ENCODE data around the gene NPY2R. TPM values are rescaled to one million over a fixed set of nuclear protein-coding genes. Genes with fewer than 3 reads are reported as not detected.

Gene NPY2R, protein sequence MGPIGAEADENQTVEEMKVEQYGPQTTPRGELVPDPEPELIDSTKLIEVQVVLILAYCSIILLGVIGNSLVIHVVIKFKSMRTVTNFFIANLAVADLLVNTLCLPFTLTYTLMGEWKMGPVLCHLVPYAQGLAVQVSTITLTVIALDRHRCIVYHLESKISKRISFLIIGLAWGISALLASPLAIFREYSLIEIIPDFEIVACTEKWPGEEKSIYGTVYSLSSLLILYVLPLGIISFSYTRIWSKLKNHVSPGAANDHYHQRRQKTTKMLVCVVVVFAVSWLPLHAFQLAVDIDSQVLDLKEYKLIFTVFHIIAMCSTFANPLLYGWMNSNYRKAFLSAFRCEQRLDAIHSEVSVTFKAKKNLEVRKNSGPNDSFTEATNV
- not detected in 2 replicates for total RNA-seq

DNA sequence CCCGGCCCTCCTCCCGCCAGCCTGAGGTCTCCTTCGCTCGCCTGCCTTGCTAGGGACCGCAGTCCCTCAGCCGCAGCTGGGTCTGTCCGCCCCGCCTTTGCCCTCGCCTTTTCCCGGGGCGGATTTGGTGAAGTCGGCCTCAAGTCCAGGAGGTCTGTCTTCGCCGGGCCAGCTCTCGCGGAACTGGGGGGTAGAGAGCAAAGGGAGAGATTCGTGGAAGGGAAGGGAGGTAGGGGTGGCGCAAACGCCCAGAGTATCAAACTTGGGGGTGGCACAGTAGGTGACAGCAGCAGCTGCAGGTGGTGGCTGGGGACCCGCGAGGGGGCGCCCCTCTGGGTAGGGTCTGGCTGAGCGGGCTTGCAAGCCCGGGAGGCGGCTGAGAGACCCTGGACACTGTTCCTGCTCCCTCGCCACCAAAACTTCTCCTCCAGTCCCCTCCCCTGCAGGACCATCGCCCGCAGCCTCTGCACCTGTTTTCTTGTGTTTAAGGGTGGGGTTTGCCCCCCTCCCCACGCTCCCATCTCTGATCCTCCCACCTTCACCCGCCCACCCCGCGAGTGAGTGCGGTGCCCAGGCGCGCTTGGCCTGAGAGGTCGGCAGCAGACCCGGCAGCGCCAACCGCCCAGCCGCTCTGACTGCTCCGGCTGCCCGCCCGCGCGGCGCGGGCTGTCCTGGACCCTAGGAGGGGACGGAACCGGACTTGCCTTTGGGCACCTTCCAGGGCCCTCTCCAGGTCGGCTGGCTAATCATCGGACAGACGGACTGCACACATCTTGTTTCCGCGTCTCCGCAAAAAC is at the start of gene NPY2R:
Gene NPY2R, plus strand, starts transcription at position 379 of the 797 bp plus-strand sequence. CDS start 5,304 bp downstream, outside the sequence.
- H3K4me1 Mint-ChIP-seq = no peaks in the 10 kb centered on the region
- TF ChIP-seq CTCF (IDR thresholded peaks at IDR 0.05) = no peak
- ChIA-PET CTCF (no interaction called here), POLR2A (no interaction called here)
- no peak within 1 kb of the TSS for H3K27ac Mint-ChIP-seq
- no peak within 1 kb of the TSS for H3K4me3 Mint-ChIP-seq
- DNase-seq = no peak
- no peak for ATAC-seq (ENCODE audit: low read depth)
- no peaks in the 10 kb centered on the region for H3K36me3 Mint-ChIP-seq (ENCODE audit: low read depth)
- no peaks in the 10 kb centered on the region for H3K9me3 Mint-ChIP-seq
- H3K27me3 Mint-ChIP-seq = peaks cover 32% of the 10 kb centered on the region
- intact Hi-C loops (cut with micrococcal nuclease) = no loop called here

- no peak overlapping the region for H3K4me3 Mint-ChIP-seq
- no peaks in the 10 kb centered on the region for H3K36me3 Mint-ChIP-seq (ENCODE audit: low read depth)
- no peaks in the 10 kb centered on the region for H3K9me3 Mint-ChIP-seq
- DNase-seq = no peak
- ChIA-PET CTCF (no interaction called here), POLR2A (no interaction called here)
- no peak for ATAC-seq (ENCODE audit: low read depth)
- H3K27ac Mint-ChIP-seq = no peak overlapping the region
- H3K27me3 Mint-ChIP-seq = no peaks in the 10 kb centered on the region
- no peak for TF ChIP-seq CTCF (IDR thresholded peaks at IDR 0.05)
- no peaks in the 10 kb centered on the region for H3K4me1 Mint-ChIP-seq
- intact Hi-C loops (cut with micrococcal nuclease) = no loop called here
Measured at GRCh38 chr4:155161357-155161756, 47.1 kb upstream of the NPY2R start.

DNA sequence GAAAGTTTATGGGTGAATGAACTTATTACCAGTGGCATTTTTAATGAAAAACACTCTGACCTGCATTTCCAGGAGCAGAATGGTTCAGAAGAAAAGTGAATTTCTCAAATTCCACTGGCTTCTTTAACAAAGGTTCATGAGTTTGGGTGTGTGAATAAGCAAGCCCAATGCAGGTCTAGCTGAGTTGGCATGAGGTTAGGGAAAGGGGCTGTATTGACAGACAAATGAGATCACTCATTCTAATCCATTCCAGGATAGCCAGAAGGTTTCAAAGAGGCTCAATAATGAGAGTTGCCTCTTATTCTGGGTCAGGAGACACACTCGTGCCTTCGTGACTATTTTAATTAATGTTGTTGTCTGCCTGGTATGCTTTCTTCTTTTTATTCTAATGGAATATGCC is 43.7 kb upstream of the NPY2R start:
- no peaks in the 10 kb centered on the region for H3K36me3 Mint-ChIP-seq (ENCODE audit: low read depth)
- ChIA-PET CTCF (no interaction called here), POLR2A (no interaction called here)
- no peaks in the 10 kb centered on the region for H3K9me3 Mint-ChIP-seq
- no peak overlapping the region for H3K27ac Mint-ChIP-seq
- ATAC-seq (ENCODE audit: low read depth) (no peak), DNase-seq (no peak)
- no peak overlapping the region for H3K4me3 Mint-ChIP-seq
- no peaks in the 10 kb centered on the region for H3K27me3 Mint-ChIP-seq
- no peak for TF ChIP-seq CTCF (IDR thresholded peaks at IDR 0.05)
- intact Hi-C loops (cut with micrococcal nuclease) = no loop called here
- no peaks in the 10 kb centered on the region for H3K4me1 Mint-ChIP-seq

GRCh38 chr4:155170569-155170968 is 37.9 kb upstream of the NPY2R start:
- ATAC-seq (ENCODE audit: low read depth) (no peak), DNase-seq (no peak)
- POLR2A ChIA-PET = no interaction called here
- H3K4me1 Mint-ChIP-seq = no peaks in the 10 kb centered on the region
- H3K4me3 Mint-ChIP-seq = no peak overlapping the region
- intact Hi-C loops (cut with micrococcal nuclease) = no loop called here
- no peaks in the 10 kb centered on the region for H3K27me3 Mint-ChIP-seq
- CTCF ChIA-PET = no interaction called here
- TF ChIP-seq CTCF (IDR thresholded peaks at IDR 0.05) = no peak
- H3K9me3 Mint-ChIP-seq = no peaks in the 10 kb centered on the region
- no peak overlapping the region for H3K27ac Mint-ChIP-seq
- no peaks in the 10 kb centered on the region for H3K36me3 Mint-ChIP-seq (ENCODE audit: low read depth)

- H3K27me3 Mint-ChIP-seq = no peaks in the 10 kb centered on the region
- ChIA-PET CTCF (no interaction called here), POLR2A (no interaction called here)
- intact Hi-C loops (cut with micrococcal nuclease) = no loop called here
- no peak overlapping the region for H3K27ac Mint-ChIP-seq
- no peaks in the 10 kb centered on the region for H3K36me3 Mint-ChIP-seq (ENCODE audit: low read depth)
- no peak for TF ChIP-seq CTCF (IDR thresholded peaks at IDR 0.05)
- H3K4me1 Mint-ChIP-seq = no peaks in the 10 kb centered on the region
- ATAC-seq (ENCODE audit: low read depth) = no peak
- H3K9me3 Mint-ChIP-seq = no peaks in the 10 kb centered on the region
- no peak overlapping the region for H3K4me3 Mint-ChIP-seq
- DNase-seq = no peak
Measured at GRCh38 chr4:155173371-155173770, 35.1 kb upstream of the NPY2R start.
